PC-3 (cell line): ENCODE measurements around the gene TKT. TPM values are rescaled to one million over a fixed set of nuclear protein-coding genes. Genes with fewer than 3 reads are reported as not detected.

Experiments
- ATAC-seq: fragments of 200-7000 bp; cut with Tn5 transposase; 2 replicates; pipeline ENCODE4 v1.9.1; 2020; ENCODE audit warnings: mild to moderate bottlenecking, moderate library complexity
- BruUV-seq: library from RNA; stranded (reverse); fragments of 400-500 nt; replicated peaks from 2 replicates; lab custom pipeline; 2021; lab: Mats Ljungman, UMichigan
- CTCF ChIA-PET: fragments of 300-600 bp; sonication (Branson Sonifier 250); formaldehyde crosslinking; loops from one replicate; lab custom pipeline; 2022; ENCODE audit warnings: antibody characterized with exemption; lab: Charles Lee
- POLR2A ChIA-PET: fragments of 300-600 bp; sonication (Branson Sonifier 250); formaldehyde crosslinking; loops from one replicate; lab custom pipeline; 2022; ENCODE audit warnings: antibody characterized with exemption; ENCODE audit not compliant: unreplicated experiment; lab: Charles Lee
- DNase-seq: peaks from one replicate; pipeline ENCODE4 v3.0.0-alpha.2; 2015
- H2AFZ ChIP-seq: fragments of 300-600 bp; sonication (generic); 2 replicates; pipeline ENCODE4 v1.6.0; 2016; ENCODE audit warnings: antibody characterized with exemption, low read length
- H3F3A ChIP-seq: fragments of 300-600 bp; sonication (generic); one replicate; pipeline ENCODE4 v1.6.0; 2017; ENCODE audit warnings: antibody characterized with exemption, low read length, control low read depth, mild to moderate bottlenecking; ENCODE audit not compliant: unreplicated experiment
- H3K27ac ChIP-seq: fragments of 300-600 bp; sonication (generic); 2 replicates; pipeline ENCODE4 v1.5.1; 2016; ENCODE audit warnings: mild to moderate bottlenecking, low read length
- H3K27me3 ChIP-seq: fragments of 300-600 bp; sonication (generic); 2 replicates; pipeline ENCODE4 v1.6.1; 2016; ENCODE audit warnings: low read length, mixed read lengths
- H3K36me3 ChIP-seq: fragments of 300-600 bp; sonication (generic); 2 replicates; pipeline ENCODE4 v1.6.1; 2016; ENCODE audit warnings: low read depth, mixed run types, low read length, mixed read lengths
- H3K4me1 ChIP-seq: fragments of 300-600 bp; sonication (generic); 2 replicates; pipeline ENCODE4 v1.5.1; 2016; ENCODE audit warnings: low read length; ENCODE audit not compliant: insufficient read depth
- H3K4me2 ChIP-seq: fragments of 300-600 bp; sonication (generic); 2 replicates; pipeline ENCODE4 v1.6.0; 2016; ENCODE audit warnings: low read length
- H3K4me3 ChIP-seq: fragments of 300-600 bp; sonication (generic); 2 replicates; pipeline ENCODE4 v1.5.1; 2016; ENCODE audit warnings: mild to moderate bottlenecking, low read length, mixed read lengths
- H3K79me2 ChIP-seq: fragments of 300-600 bp; sonication (generic); 2 replicates; pipeline ENCODE4 v1.6.1; 2017; ENCODE audit warnings: low read length, mixed read lengths
- H3K9ac ChIP-seq: fragments of 300-600 bp; sonication (generic); 2 replicates; pipeline ENCODE4 v1.6.0; 2016; ENCODE audit warnings: mild to moderate bottlenecking, low read length
- H3K9me2 ChIP-seq: fragments of 300-600 bp; sonication (generic); replicated peaks from 2 replicates; pipeline ENCODE4 v1.6.1; 2016; ENCODE audit warnings: mixed run types, low read length, mixed read lengths
- H3K9me3 ChIP-seq: fragments of 300-600 bp; sonication (generic); 2 replicates; pipeline ENCODE4 v1.6.1; 2016; ENCODE audit warnings: low read length, mixed read lengths
- H4K20me1 ChIP-seq: fragments of 300-600 bp; sonication (generic); 2 replicates; pipeline ENCODE4 v1.6.1; 2016; ENCODE audit warnings: low read length, mixed read lengths
- EZH2 ChIP-seq: fragments of 300-600 bp; sonication (generic); IDR thresholded peaks from one replicate; pipeline ENCODE4 v1.6.1; 2017; ENCODE audit warnings: antibody characterized with exemption, mild to moderate bottlenecking, low read length; ENCODE audit not compliant: unreplicated experiment
- EZH2phosphoT487 ChIP-seq: fragments of 300-600 bp; sonication (generic); IDR thresholded peaks from 2 replicates; pipeline ENCODE4 v1.6.1; 2018; ENCODE audit warnings: mild to moderate bottlenecking, antibody characterized with exemption, low read length, borderline replicate concordance
- intact Hi-C: fragments of 100-400 bp; cut with micrococcal nuclease; formaldehyde crosslinking; loops from 2 replicates; pipeline ENCODE4 v1.9.0; 2023
- total RNA-seq: library from RNA; depleted of rRNA; stranded (reverse); fragments of >200 nt; gene quantifications from 2 replicates; pipeline ENCODE4 v1.2.3, GENCODE V29; 2014
- TF ChIP-seq, protein P1 (sequence below): fragments of 300-600 bp; sonication (generic); conservative IDR thresholded peaks from 2 replicates; pipeline ENCODE4 v1.5.1; 2017; ENCODE audit warnings: antibody characterized with exemption, low read depth, mild to moderate bottlenecking, low read length

TKT gene
- total RNA-seq, 1 experiment from 2014 or later: 486 TPM

DNA sequence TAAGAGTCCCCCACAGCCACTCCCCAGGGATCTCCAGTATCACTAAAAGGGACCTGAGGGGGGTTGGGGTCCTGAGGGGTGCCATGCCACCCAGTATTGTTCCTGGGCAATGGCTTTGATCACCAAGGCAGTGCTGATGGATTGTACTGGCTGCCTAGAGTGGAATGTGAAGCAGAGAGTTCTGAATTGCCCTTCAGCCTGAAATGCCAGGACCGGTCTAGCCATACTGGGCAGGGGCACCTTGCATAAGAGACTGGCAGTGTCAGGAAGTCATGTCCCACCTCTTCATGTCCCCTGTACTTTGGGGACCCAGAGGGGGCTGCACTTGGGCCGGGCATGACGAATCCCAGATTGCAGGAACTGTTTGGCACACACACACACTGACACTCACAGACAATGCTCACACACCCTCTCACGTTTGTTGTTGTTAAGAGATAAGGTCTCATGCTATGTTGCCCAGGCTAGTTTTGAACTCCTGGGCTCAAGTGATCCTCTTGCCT is 4.5 kb upstream of the TKT start:
- DNase-seq (no peak), ATAC-seq (no peak)
- no peaks in the 10 kb centered on the region for H4K20me1 ChIP-seq
- H3F3A ChIP-seq: no peaks in the 10 kb centered on the region
- H3K79me2 ChIP-seq: peaks cover 7% of the 10 kb centered on the region
- H3K9me3 ChIP-seq: no peaks in the 10 kb centered on the region
- intact Hi-C loops: no loop called here
- H3K4me1 ChIP-seq: peaks cover 25% of the 10 kb centered on the region
- no peaks in the 10 kb centered on the region for H3K36me3 ChIP-seq
- ChIA-PET CTCF (no interaction called here), POLR2A (no interaction called here)
- H3K4me3 ChIP-seq: no peak overlapping the region
- no peak overlapping the region for H3K4me2 ChIP-seq
- no peaks in the 10 kb centered on the region for H3K27me3 ChIP-seq
- no peak overlapping the region for H3K9ac ChIP-seq
- TF ChIP-seq, protein P1, sequence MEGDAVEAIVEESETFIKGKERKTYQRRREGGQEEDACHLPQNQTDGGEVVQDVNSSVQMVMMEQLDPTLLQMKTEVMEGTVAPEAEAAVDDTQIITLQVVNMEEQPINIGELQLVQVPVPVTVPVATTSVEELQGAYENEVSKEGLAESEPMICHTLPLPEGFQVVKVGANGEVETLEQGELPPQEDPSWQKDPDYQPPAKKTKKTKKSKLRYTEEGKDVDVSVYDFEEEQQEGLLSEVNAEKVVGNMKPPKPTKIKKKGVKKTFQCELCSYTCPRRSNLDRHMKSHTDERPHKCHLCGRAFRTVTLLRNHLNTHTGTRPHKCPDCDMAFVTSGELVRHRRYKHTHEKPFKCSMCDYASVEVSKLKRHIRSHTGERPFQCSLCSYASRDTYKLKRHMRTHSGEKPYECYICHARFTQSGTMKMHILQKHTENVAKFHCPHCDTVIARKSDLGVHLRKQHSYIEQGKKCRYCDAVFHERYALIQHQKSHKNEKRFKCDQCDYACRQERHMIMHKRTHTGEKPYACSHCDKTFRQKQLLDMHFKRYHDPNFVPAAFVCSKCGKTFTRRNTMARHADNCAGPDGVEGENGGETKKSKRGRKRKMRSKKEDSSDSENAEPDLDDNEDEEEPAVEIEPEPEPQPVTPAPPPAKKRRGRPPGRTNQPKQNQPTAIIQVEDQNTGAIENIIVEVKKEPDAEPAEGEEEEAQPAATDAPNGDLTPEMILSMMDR: no peak
- TF ChIP-seq EZH2phosphoT487 (no peak), EZH2 (no peak)
- no TSS peak for BruUV-seq
- no peaks in the 10 kb centered on the region for H3K9me2 ChIP-seq
- H2AFZ ChIP-seq: no peak overlapping the region
- H3K27ac ChIP-seq: no peak overlapping the region

DNA sequence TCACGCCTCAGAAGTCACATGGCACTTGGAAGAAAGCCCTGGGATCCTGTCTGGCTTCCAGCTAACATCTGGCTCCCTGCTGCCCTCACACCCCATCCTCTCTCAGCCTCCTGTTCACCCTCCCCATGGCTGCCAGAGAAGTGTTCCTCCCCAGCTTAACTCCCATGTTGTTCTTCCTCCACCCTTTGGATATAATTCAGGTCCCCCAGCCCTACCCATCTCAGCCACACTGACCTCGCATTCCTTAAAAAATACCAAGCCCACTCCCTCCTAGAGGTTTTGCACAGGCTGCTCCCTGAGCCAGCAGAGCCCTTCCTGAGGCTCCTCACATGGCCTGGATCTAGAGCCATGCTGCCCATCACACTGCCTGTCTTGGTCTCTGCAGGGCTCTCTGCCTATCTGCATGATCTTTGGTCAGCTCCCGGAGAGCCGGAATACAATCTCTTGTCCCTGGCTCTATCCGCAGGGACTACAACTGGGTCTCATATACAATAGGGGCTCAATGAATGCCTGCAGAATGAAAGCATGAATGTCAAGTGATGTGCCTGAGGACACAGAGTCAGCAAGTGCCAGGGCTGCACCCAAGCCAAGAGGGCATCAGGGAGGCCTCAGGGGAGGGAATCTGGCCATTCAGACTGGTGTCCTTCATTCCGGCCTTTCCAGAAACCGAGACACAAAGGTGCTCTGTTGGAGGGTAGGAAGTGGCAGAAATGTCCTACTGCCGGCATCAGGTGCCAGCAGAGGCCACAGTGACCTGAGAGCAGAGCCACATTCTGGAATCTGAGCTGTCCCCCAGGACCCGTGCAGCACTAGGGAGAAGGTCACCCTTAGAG is 3.8 kb upstream of the TKT start:
- intact Hi-C loops: loop anchor here (5.0 kb wide), 1 partner anchor 88 kb away; the partner anchor contains the start of gene DCP1A
- Histone ChIP-seq H3K9me2 (no peaks in the 10 kb centered on the region), H3K27me3 (no peaks in the 10 kb centered on the region), H3K36me3 (no peaks in the 10 kb centered on the region), H3F3A (no peaks in the 10 kb centered on the region), H3K9me3 (no peaks in the 10 kb centered on the region), H3K4me2 (no peak overlapping the region), H3K9ac (no peak overlapping the region), H3K4me3 (no peak overlapping the region), H3K79me2 (peaks cover 14% of the 10 kb centered on the region), H4K20me1 (peaks cover 5% of the 10 kb centered on the region), H3K27ac (no peak overlapping the region), H3K4me1 (peaks cover 18% of the 10 kb centered on the region), H2AFZ (no peak overlapping the region)
- ChIA-PET CTCF (no interaction called here), POLR2A (no interaction called here)
- TF ChIP-seq EZH2 (no peak), EZH2phosphoT487 (no peak)
- TF ChIP-seq, protein P1: no peak
- ATAC-seq (no peak), DNase-seq (no peak)
- no TSS peak for BruUV-seq
